Epithelial cell of esophagus (primary cell): Measurements from ENCODE around the gene KLF5.

ENCODE experiments used
- DNase-seq: peaks from one replicate; pipeline ENCODE4 v3.0.0; 2010; ENCODE audit warnings: low read depth
- H3K4me3 ChIP-seq: 2 replicates; pipeline ENCODE4 v1.5.1; 2011; ENCODE audit warnings: mild to moderate bottlenecking, low read length, control low read depth
- CTCF ChIP-seq: IDR thresholded peaks from 2 replicates; pipeline ENCODE4 v1.5.1; 2011; ENCODE audit warnings: low read depth, mild to moderate bottlenecking, low read length, control low read depth, inconsistent platforms; ENCODE audit not compliant: insufficient read depth; ENCODE audit errors: missing control alignments

KLF5 gene

GRCh38 chr13:73058736-73059459 is at the start of gene KLF5:
Gene KLF5 (plus strand): TSS chr13:73059005. CDS start chr13:73059328, 323 bp downstream.
- H3K4me3 ChIP-seq: peak within 1 kb of the TSS; percentile 91
- no peak for TF ChIP-seq CTCF
- peak; percentile 99 for DNase-seq

- H3K4me3 ChIP-seq: no peak overlapping the region
- no peak for TF ChIP-seq CTCF
- DNase-seq: no peak
These were observed 47.1 kb upstream of the KLF5 start for GRCh38 chr13:73011751-73012150.

- no peak for TF ChIP-seq CTCF
- DNase-seq: no peak
- no peak overlapping the region for H3K4me3 ChIP-seq
These were observed 43.0 kb upstream of the KLF5 start for GRCh38 chr13:73015805-73016204.

GRCh38 chr13:73018336-73018735 is 40.5 kb upstream of the KLF5 start:
- TF ChIP-seq CTCF: no peak
- no peak overlapping the region for H3K4me3 ChIP-seq
- DNase-seq: no peak

- no peak for TF ChIP-seq CTCF
- peak; percentile 88 for DNase-seq
- no peak overlapping the region for H3K4me3 ChIP-seq
These were observed 33.4 kb upstream of the KLF5 start for GRCh38 chr13:73025217-73026012.

GRCh38 chr13:73034901-73035300 is 23.9 kb upstream of the KLF5 start:
- DNase-seq: no peak
- TF ChIP-seq CTCF: no peak
- H3K4me3 ChIP-seq: no peak overlapping the region
